Endometrial microvascular endothelial cells (primary cell): Measurements from ENCODE around the gene GHITM. TPM values are rescaled to one million over a fixed set of nuclear protein-coding genes. Genes with fewer than 3 reads are reported as not detected.

Experiments used
- in situ Hi-C: cut with HindIII; loops from 2 replicates; pipeline ENCODE4 v1.10.0; 2017; ENCODE audit warnings: low sequenced_read_pairs, low pct_unique_long_range_greater_than_20kb; ENCODE audit errors: inconsistent ontology term
- total RNA-seq: library from RNA; depleted of rRNA; stranded (reverse); fragments of >200 nt; gene quantifications from one replicate; pipeline ENCODE4 v1.2.3, GENCODE V29; 2015; ENCODE audit errors: inconsistent ontology term

Gene GHITM
- total RNA-seq, 1 donor from 2014 or later = 199 TPM

- in situ Hi-C loops = no loop called here
These were observed 55.2 kb downstream of the GHITM start, which contains the start of gene CDHR1 for GRCh38 chr10:84194424-84195043. CDHR1 (plus strand) TSS chr10:84194537; CDS start chr10:84194761, 224 bp downstream.

GRCh38 chr10:84195044-84195830 lies 55.9 kb downstream of the GHITM start:
- in situ Hi-C loops = no loop called here

- in situ Hi-C loops = no loop called here
These were observed 56.8 kb downstream of the GHITM start for GRCh38 chr10:84196083-84196482.

- in situ Hi-C loops = no loop called here
These were observed 57.6 kb downstream of the GHITM start for GRCh38 chr10:84196941-84197340.

- in situ Hi-C loops = no loop called here
These were observed 58.3 kb downstream of the GHITM start for GRCh38 chr10:84197643-84198042.

GRCh38 chr10:84198206-84198915 lies 59.1 kb downstream of the GHITM start:
- in situ Hi-C loops = no loop called here

- in situ Hi-C loops = no loop called here
These were observed 61.4 kb downstream of the GHITM start for GRCh38 chr10:84200537-84201243.

GRCh38 chr10:84201244-84201606 lies 61.9 kb downstream of the GHITM start:
- in situ Hi-C loops = no loop called here

- in situ Hi-C loops = no loop called here
These were observed 62.4 kb downstream of the GHITM start for GRCh38 chr10:84201682-84202081.

GRCh38 chr10:84202349-84202748 lies 63.0 kb downstream of the GHITM start:
- in situ Hi-C loops = no loop called here

Other genes with a start within 250 kb of the GHITM start
- not detected for gene GPR15LG, start 34.3 kb downstream of the GHITM start, total RNA-seq
- gene CDHR1, start 55.0 kb downstream of the GHITM start, total RNA-seq = not detected
- not detected for gene LRIT2, start 86.0 kb downstream of the GHITM start, total RNA-seq
- not detected for gene LRIT1, start 102.0 kb downstream of the GHITM start, total RNA-seq
- not detected for gene RGR, start 105.5 kb downstream of the GHITM start, total RNA-seq
- gene CCSER2, start 189.1 kb downstream of the GHITM start, total RNA-seq = 29.2 TPM